Measurements from ENCODE around the gene LGALS3BP.

Gene LGALS3BP

GRCh38 chr17:78937561-78937960, 42.2 kb downstream of the LGALS3BP start:
- no peak for DNase-seq

- peak; percentile 99 for DNase-seq
Measured at GRCh38 chr17:78935419-78936323, 44.1 kb downstream of the LGALS3BP start.

GRCh38 chr17:78934681-78935418, 44.9 kb downstream of the LGALS3BP start:
- no peak for DNase-seq

- peak; percentile 99 for DNase-seq
Measured at GRCh38 chr17:78933959-78934568, 45.7 kb downstream of the LGALS3BP start.

GRCh38 chr17:78933025-78933958, 46.4 kb downstream of the LGALS3BP start:
- peak; percentile 95 for DNase-seq

GRCh38 chr17:78929908-78930775, 49.6 kb downstream of the LGALS3BP start:
- DNase-seq, result no peak

- DNase-seq, result peak; percentile 71
Measured at GRCh38 chr17:78925662-78926555, 53.8 kb downstream of the LGALS3BP start.

GRCh38 chr17:78925234-78925633, 54.5 kb downstream of the LGALS3BP start, which contains the start of gene TIMP2:
Gene TIMP2 (minus strand): TSS chr17:78925387. CDS start chr17:78925088, 299 bp downstream.
- peak; percentile 90 for DNase-seq

- peak; percentile 48 for DNase-seq
Measured at GRCh38 chr17:78924481-78925151, 55.1 kb downstream of the LGALS3BP start.

- no peak for DNase-seq
Measured at GRCh38 chr17:78923660-78924453, 55.9 kb downstream of the LGALS3BP start.

- no peak for DNase-seq
Measured at GRCh38 chr17:78922816-78923498, 56.8 kb downstream of the LGALS3BP start.

- DNase-seq, result no peak
Measured at GRCh38 chr17:78921437-78921971, 58.2 kb downstream of the LGALS3BP start.
